SU-DHL-6 (cell line): Measurements from ENCODE around the gene CHRD.

Experiments
- H2AFZ ChIP-seq: fragments of 200-600 bp; sonication (generic); 2 replicates; pipeline ENCODE4 v1.6.1; 2014; ENCODE audit warnings: low read depth, mild to moderate bottlenecking, moderate library complexity, mixed read lengths, antibody characterized with exemption, low read length; ENCODE audit not compliant: severe bottlenecking
- H3F3A ChIP-seq: fragments of 200-600 bp; shearing (Covaris generic); 2 replicates; pipeline ENCODE4 v1.6.0; 2016; ENCODE audit warnings: antibody characterized with exemption, mild to moderate bottlenecking; ENCODE audit not compliant: insufficient read depth
- H3K27ac ChIP-seq: fragments of 200-600 bp; sonication (generic); 2 replicates; pipeline ENCODE4 v1.5.1; 2016; ENCODE audit warnings: low read depth, mild to moderate bottlenecking, low read length, moderate library complexity, mixed read lengths
- H3K27me3 ChIP-seq: fragments of 200-600 bp; sonication (generic), shearing (Covaris generic); 2 replicates; pipeline ENCODE4 v1.6.0; 2014; ENCODE audit warnings: mild to moderate bottlenecking, low read length
- H3K36me3 ChIP-seq: fragments of 200-600 bp; sonication (generic); 2 replicates; pipeline ENCODE4 v1.6.1; 2014; ENCODE audit warnings: mild to moderate bottlenecking, low read length, mixed read lengths
- H3K4me2 ChIP-seq: fragments of 300-600, 200-600 bp; shearing (Covaris generic), sonication (generic); 2 replicates; pipeline ENCODE4 v1.6.0; 2014; ENCODE audit warnings: low read length, low read depth, mild to moderate bottlenecking; ENCODE audit not compliant: poor library complexity, severe bottlenecking
- H3K4me3 ChIP-seq: fragments of 200-600 bp; sonication (generic); 2 replicates; pipeline ENCODE4 v1.5.1; 2014; ENCODE audit warnings: antibody characterized with exemption, low read length, mild to moderate bottlenecking, mixed read lengths; ENCODE audit not compliant: insufficient read depth, poor library complexity, severe bottlenecking
- H3K79me2 ChIP-seq: fragments of 200-600 bp; sonication (generic); 2 replicates; pipeline ENCODE4 v1.6.1; 2014; ENCODE audit warnings: mild to moderate bottlenecking, low read length, moderate library complexity; ENCODE audit not compliant: insufficient read depth
- H3K9ac ChIP-seq: fragments of 200-600 bp; sonication (generic); 2 replicates; pipeline ENCODE4 v1.7.0; 2014; ENCODE audit warnings: mild to moderate bottlenecking, low read length
- H3K9me2 ChIP-seq: fragments of 200-600 bp; sonication (generic); replicated peaks from 2 replicates; pipeline ENCODE4 v1.6.1; 2014; ENCODE audit warnings: low read length; ENCODE audit not compliant: insufficient read depth
- H3K9me3 ChIP-seq: fragments of 200-600 bp; sonication (generic); 2 replicates; pipeline ENCODE4 v1.6.1; 2014; ENCODE audit warnings: low read length, mixed read lengths; ENCODE audit not compliant: insufficient read depth
- H4K20me1 ChIP-seq: fragments of 200-600 bp; sonication (generic); 2 replicates; pipeline ENCODE4 v1.6.1; 2014; ENCODE audit warnings: low read depth, mild to moderate bottlenecking, antibody characterized with exemption, low read length, moderate library complexity, mixed read lengths
- EZH2phosphoT487 ChIP-seq: fragments of 200-600 bp; sonication (generic), shearing (Covaris generic); conservative IDR thresholded peaks from 2 replicates; pipeline ENCODE4 v1.6.1; 2018; ENCODE audit warnings: mild to moderate bottlenecking, antibody characterized with exemption, low read length, moderate library complexity, mixed read lengths
- TF ChIP-seq, protein P1 (sequence below): fragments of 200-600 bp; sonication (generic); IDR thresholded peaks from one replicate; pipeline ENCODE4 v1.5.1; 2017; ENCODE audit warnings: antibody characterized with exemption, mild to moderate bottlenecking, low read length, moderate library complexity; ENCODE audit not compliant: insufficient read depth, poor library complexity, severe bottlenecking

Gene CHRD

DNA sequence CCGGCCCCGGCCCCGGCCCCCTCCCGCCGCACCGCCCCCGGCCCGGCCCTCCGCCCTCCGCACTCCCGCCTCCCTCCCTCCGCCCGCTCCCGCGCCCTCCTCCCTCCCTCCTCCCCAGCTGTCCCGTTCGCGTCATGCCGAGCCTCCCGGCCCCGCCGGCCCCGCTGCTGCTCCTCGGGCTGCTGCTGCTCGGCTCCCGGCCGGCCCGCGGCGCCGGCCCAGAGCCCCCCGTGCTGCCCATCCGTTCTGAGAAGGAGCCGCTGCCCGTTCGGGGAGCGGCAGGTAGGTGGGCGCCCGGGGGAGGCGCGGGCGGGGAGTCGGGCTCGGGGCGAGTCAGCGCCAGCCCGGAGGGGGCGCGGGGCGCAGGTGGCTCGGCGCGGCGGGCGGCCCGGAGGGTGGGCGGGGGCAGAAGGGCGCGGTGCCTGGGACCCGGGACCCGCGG lies 352 bp downstream of the CHRD start:
- Histone ChIP-seq H4K20me1 (no peaks in the 10 kb centered on the region), H3K27me3 (no peaks in the 10 kb centered on the region), H3K27ac (no peak overlapping the region)

DNA sequence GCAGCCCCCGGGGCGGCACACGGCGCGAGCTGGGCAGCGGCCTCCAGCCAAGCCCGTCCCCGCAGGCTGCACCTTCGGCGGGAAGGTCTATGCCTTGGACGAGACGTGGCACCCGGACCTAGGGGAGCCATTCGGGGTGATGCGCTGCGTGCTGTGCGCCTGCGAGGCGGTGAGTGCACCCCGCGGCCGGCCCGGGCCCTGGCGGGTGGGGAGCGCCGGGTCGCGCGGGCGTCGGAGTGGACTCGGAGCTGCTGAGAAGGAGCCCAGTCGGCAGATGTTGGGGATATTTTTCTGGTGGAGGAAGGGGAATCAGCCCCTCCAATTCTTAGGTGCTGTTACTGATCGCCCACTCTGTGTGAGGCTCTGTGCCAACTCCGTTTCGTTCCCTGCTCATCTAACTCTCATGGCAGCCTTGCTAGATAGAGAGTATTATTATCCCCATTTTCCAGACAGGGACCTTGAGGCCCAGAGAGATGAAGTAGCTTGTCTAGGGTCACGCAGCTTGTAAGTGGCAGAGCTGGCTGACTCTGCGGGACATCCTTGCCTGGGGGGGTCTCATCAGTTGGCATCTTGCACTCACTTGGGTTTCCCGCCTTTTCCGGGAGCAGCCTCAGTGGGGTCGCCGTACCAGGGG lies 890 bp downstream of the CHRD start:
- H3K9me2 ChIP-seq = no peaks in the 10 kb centered on the region
- no peaks in the 10 kb centered on the region for H3K79me2 ChIP-seq
- H4K20me1 ChIP-seq = no peaks in the 10 kb centered on the region
- H3K9me3 ChIP-seq = no peaks in the 10 kb centered on the region
- H3K4me3 ChIP-seq = no peak overlapping the region
- H3K4me2 ChIP-seq = no peak overlapping the region
- H3F3A ChIP-seq = no peaks in the 10 kb centered on the region
- no peak overlapping the region for H3K27ac ChIP-seq
- H3K9ac ChIP-seq = no peak overlapping the region
- H2AFZ ChIP-seq = no peak overlapping the region
- H3K36me3 ChIP-seq = no peaks in the 10 kb centered on the region
- TF ChIP-seq, protein P1, sequence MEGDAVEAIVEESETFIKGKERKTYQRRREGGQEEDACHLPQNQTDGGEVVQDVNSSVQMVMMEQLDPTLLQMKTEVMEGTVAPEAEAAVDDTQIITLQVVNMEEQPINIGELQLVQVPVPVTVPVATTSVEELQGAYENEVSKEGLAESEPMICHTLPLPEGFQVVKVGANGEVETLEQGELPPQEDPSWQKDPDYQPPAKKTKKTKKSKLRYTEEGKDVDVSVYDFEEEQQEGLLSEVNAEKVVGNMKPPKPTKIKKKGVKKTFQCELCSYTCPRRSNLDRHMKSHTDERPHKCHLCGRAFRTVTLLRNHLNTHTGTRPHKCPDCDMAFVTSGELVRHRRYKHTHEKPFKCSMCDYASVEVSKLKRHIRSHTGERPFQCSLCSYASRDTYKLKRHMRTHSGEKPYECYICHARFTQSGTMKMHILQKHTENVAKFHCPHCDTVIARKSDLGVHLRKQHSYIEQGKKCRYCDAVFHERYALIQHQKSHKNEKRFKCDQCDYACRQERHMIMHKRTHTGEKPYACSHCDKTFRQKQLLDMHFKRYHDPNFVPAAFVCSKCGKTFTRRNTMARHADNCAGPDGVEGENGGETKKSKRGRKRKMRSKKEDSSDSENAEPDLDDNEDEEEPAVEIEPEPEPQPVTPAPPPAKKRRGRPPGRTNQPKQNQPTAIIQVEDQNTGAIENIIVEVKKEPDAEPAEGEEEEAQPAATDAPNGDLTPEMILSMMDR = no peak
- no peak for TF ChIP-seq EZH2phosphoT487
- no peaks in the 10 kb centered on the region for H3K27me3 ChIP-seq

More for the DNA sequence above, 352 bp downstream of the CHRD start:
- Histone ChIP-seq H2AFZ (no peak overlapping the region), H3K79me2 (no peaks in the 10 kb centered on the region), H3K9me2 (no peaks in the 10 kb centered on the region), H3K9me3 (no peaks in the 10 kb centered on the region), H3K4me2 (no peak overlapping the region), H3F3A (no peaks in the 10 kb centered on the region), H3K4me3 (no peak overlapping the region), H3K9ac (no peak overlapping the region), H3K36me3 (no peaks in the 10 kb centered on the region)
- TF ChIP-seq, protein P1 = no peak
- TF ChIP-seq EZH2phosphoT487 = no peak

DNA sequence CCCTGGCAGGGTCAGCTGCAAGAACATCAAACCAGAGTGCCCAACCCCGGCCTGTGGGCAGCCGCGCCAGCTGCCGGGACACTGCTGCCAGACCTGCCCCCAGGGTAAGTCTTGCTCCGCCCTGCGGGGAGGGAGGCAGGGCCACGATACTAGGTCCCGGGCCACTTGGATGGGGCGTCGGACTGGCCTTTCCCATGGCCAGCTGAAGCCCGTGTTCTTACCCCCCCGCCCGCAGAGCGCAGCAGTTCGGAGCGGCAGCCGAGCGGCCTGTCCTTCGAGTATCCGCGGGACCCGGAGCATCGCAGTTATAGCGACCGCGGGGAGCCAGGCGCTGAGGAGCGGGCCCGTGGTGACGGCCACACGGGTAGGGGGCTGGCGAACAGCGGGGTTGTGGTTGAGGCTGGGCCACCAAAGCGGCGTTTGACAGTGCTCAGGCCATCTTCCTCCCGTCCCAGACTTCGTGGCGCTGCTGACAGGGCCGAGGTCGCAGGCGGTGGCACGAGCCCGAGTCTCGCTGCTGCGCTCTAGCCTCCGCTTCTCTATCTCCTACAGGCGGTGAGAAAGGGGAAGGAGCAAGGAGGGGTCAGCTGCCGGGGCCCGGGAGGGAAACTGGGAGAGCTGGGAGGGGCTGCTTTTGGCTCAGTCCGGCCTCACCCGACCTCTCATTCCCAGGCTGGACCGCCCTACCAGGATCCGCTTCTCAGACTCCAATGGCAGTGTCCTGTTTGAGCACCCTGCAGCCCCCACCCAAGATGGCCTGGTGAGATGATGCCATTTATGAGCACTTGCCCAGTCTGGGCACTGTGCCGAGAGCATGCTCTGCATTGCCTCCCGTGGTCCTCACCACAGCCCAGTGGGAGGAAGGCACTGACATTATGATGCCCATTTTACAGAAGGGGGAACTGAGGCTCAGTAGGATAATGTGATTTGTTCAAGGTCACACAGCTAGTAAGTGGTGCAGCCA lies 1.7 kb downstream of the CHRD start:
- Histone ChIP-seq H3K4me3 (no peak overlapping the region), H3K9ac (no peak overlapping the region)
- TF ChIP-seq EZH2phosphoT487 = no peak
- TF ChIP-seq, protein P1 = no peak

More for the DNA sequence above, 1.7 kb downstream of the CHRD start:
- Histone ChIP-seq H3K27me3 (no peaks in the 10 kb centered on the region), H4K20me1 (no peaks in the 10 kb centered on the region), H3K9me3 (no peaks in the 10 kb centered on the region), H3K79me2 (no peaks in the 10 kb centered on the region), H2AFZ (no peak overlapping the region), H3K4me2 (no peak overlapping the region), H3F3A (no peaks in the 10 kb centered on the region), H3K27ac (no peak overlapping the region), H3K36me3 (no peaks in the 10 kb centered on the region), H3K9me2 (no peaks in the 10 kb centered on the region)
